ENCODE results near the gene WWC2. TPM values are rescaled to one million over a fixed set of nuclear protein-coding genes. Genes with fewer than 3 reads are reported as not detected.

The WWC2 gene
- total and polyA plus RNA-seq, 4 experiments from 2014 or later = 2.3 to 7.6 (median 5.2) TPM

- DNase-seq = no peak
- no peaks in the 10 kb centered on the region for H3K9me3 Mint-ChIP-seq
- H3K27me3 Mint-ChIP-seq = peaks cover 0 to 3% of the 10 kb centered on the region in 2 donors
- ChIA-PET POLR2A (ENCODE audit: partially characterized antibody) (no interaction called here), CTCF (ENCODE audit: partially characterized antibody) (no interaction called here)
- H3K9me3 ChIP-seq (ENCODE audit: control insufficient read depth in 1 of 2, low read length in 2 of 2) = no peaks in the 10 kb centered on the region
- no peaks in the 10 kb centered on the region for H3K36me3 Mint-ChIP-seq
- H3K4me1 ChIP-seq (ENCODE audit: insufficient read depth, low read length) = no peaks in the 10 kb centered on the region
- H3K27ac Mint-ChIP-seq = peak overlapping the region in 1 of 7 donors; percentile 29
- no peak overlapping the region for H3K4me3 ChIP-seq (ENCODE audit: low read length in 2 of 2)
- intact Hi-C loops (cut with micrococcal nuclease) = no loop called here
- peaks cover 0 to 5% (median under 1%) of the 10 kb centered on the region in 4 donors for H3K4me1 Mint-ChIP-seq
- H3K36me3 ChIP-seq (ENCODE audit: insufficient read depth, low read length) = no peaks in the 10 kb centered on the region
- H3K27me3 ChIP-seq (ENCODE audit: insufficient read depth, low read length) = no peaks in the 10 kb centered on the region
- H3K4me3 Mint-ChIP-seq = no peak overlapping the region
- no peak overlapping the region for H3K27ac ChIP-seq (ENCODE audit: low read depth, low read length)
Measured at GRCh38 chr4:183172881-183173280, 73.8 kb downstream of the WWC2 start.

- ChIA-PET CTCF (ENCODE audit: partially characterized antibody) (no interaction called here), POLR2A (ENCODE audit: partially characterized antibody) (no interaction called here)
- H3K27me3 Mint-ChIP-seq = peaks cover 0 to 3% of the 10 kb centered on the region in 2 donors
- intact Hi-C loops (cut with micrococcal nuclease) = no loop called here
- H3K4me3 Mint-ChIP-seq = no peak overlapping the region
- H3K36me3 ChIP-seq (ENCODE audit: insufficient read depth, low read length) = no peaks in the 10 kb centered on the region
- H3K36me3 Mint-ChIP-seq = no peaks in the 10 kb centered on the region
- no peak overlapping the region for H3K27ac ChIP-seq (ENCODE audit: low read depth, low read length)
- no peaks in the 10 kb centered on the region for H3K9me3 ChIP-seq (ENCODE audit: control insufficient read depth in 1 of 2, low read length in 2 of 2)
- peaks cover 0 to 5% (median under 1%) of the 10 kb centered on the region in 4 donors for H3K4me1 Mint-ChIP-seq
- H3K9me3 Mint-ChIP-seq = no peaks in the 10 kb centered on the region
- DNase-seq = no peak
- H3K27me3 ChIP-seq (ENCODE audit: insufficient read depth, low read length) = no peaks in the 10 kb centered on the region
- H3K4me1 ChIP-seq (ENCODE audit: insufficient read depth, low read length) = no peaks in the 10 kb centered on the region
- no peak overlapping the region for H3K4me3 ChIP-seq (ENCODE audit: low read length in 2 of 2)
- peak overlapping the region in 2 of 7 donors; percentile 20 to 58 for H3K27ac Mint-ChIP-seq
Measured at GRCh38 chr4:183173580-183174526, 74.8 kb downstream of the WWC2 start.

GRCh38 chr4:183175631-183176232 is 76.7 kb downstream of the WWC2 start:
- Mint-ChIP-seq H3K9me3 (no peaks in the 10 kb centered on the region), H3K4me1 (peaks cover 0 to 8% (median 3%) of the 10 kb centered on the region in 4 donors), H3K4me3 (no peak overlapping the region), H3K36me3 (no peaks in the 10 kb centered on the region), H3K27ac (no peak overlapping the region), H3K27me3 (peaks cover 0 to 7% of the 10 kb centered on the region in 2 donors)
- Histone ChIP-seq H3K27me3 (ENCODE audit: insufficient read depth, low read length) (no peaks in the 10 kb centered on the region), H3K4me1 (ENCODE audit: insufficient read depth, low read length) (no peaks in the 10 kb centered on the region), H3K4me3 (ENCODE audit: low read length in 2 of 2) (no peak overlapping the region), H3K9me3 (ENCODE audit: control insufficient read depth in 1 of 2, low read length in 2 of 2) (no peaks in the 10 kb centered on the region), H3K36me3 (ENCODE audit: insufficient read depth, low read length) (no peaks in the 10 kb centered on the region), H3K27ac (ENCODE audit: low read depth, low read length) (no peak overlapping the region)
- POLR2A ChIA-PET (ENCODE audit: partially characterized antibody) = no interaction called here
- intact Hi-C loops (cut with micrococcal nuclease) = no loop called here
- CTCF ChIA-PET (ENCODE audit: partially characterized antibody) = no interaction called here
- DNase-seq = no peak

- intact Hi-C loops (cut with micrococcal nuclease) = no loop called here
- no peak for DNase-seq
- ChIA-PET CTCF (ENCODE audit: partially characterized antibody) (no interaction called here), POLR2A (ENCODE audit: partially characterized antibody) (interaction anchor here (0.6 kb wide), 2 partner anchors 11 to 12 kb away, joined by 3 to 5 read pairs; no protein-coding TSS in a partner anchor)
- Histone ChIP-seq H3K27me3 (ENCODE audit: insufficient read depth, low read length) (no peaks in the 10 kb centered on the region), H3K9me3 (ENCODE audit: control insufficient read depth in 1 of 2, low read length in 2 of 2) (no peaks in the 10 kb centered on the region), H3K36me3 (ENCODE audit: insufficient read depth, low read length) (no peaks in the 10 kb centered on the region), H3K4me1 (ENCODE audit: insufficient read depth, low read length) (no peaks in the 10 kb centered on the region), H3K27ac (ENCODE audit: low read depth, low read length) (no peak overlapping the region), H3K4me3 (ENCODE audit: low read length in 2 of 2) (no peak overlapping the region)
- no peak overlapping the region for H3K4me3 Mint-ChIP-seq
- peaks cover 0 to 5% (median 4%) of the 10 kb centered on the region in 4 donors for H3K4me1 Mint-ChIP-seq
- H3K27me3 Mint-ChIP-seq = peaks cover 0 to 7% of the 10 kb centered on the region in 2 donors
- no peaks in the 10 kb centered on the region for H3K9me3 Mint-ChIP-seq
- no peak overlapping the region for H3K27ac Mint-ChIP-seq
- no peaks in the 10 kb centered on the region for H3K36me3 Mint-ChIP-seq
Measured at GRCh38 chr4:183177001-183177400, 77.9 kb downstream of the WWC2 start.

GRCh38 chr4:183178201-183178600 is 79.1 kb downstream of the WWC2 start:
- no peak overlapping the region for H3K27ac ChIP-seq (ENCODE audit: low read depth, low read length)
- Mint-ChIP-seq H3K36me3 (no peaks in the 10 kb centered on the region), H3K9me3 (peaks cover 0 to under 1% (median 0%) of the 10 kb centered on the region in 8 donors), H3K4me1 (peaks cover 2 to 9% (median 5%) of the 10 kb centered on the region in 4 donors), H3K27ac (no peak overlapping the region), H3K27me3 (peaks cover 2 to 7% of the 10 kb centered on the region in 2 donors), H3K4me3 (no peak overlapping the region)
- CTCF ChIA-PET (ENCODE audit: partially characterized antibody) = interaction anchor here (1.4 kb wide), 1 partner anchor 15 kb away, joined by 4 read pairs; no protein-coding TSS in a partner anchor
- H3K4me3 ChIP-seq (ENCODE audit: low read length in 2 of 2) = no peak overlapping the region
- no peaks in the 10 kb centered on the region for H3K36me3 ChIP-seq (ENCODE audit: insufficient read depth, low read length)
- no peaks in the 10 kb centered on the region for H3K9me3 ChIP-seq (ENCODE audit: control insufficient read depth in 1 of 2, low read length in 2 of 2)
- H3K27me3 ChIP-seq (ENCODE audit: insufficient read depth, low read length) = no peaks in the 10 kb centered on the region
- POLR2A ChIA-PET (ENCODE audit: partially characterized antibody) = no interaction called here
- no peak for DNase-seq
- no peaks in the 10 kb centered on the region for H3K4me1 ChIP-seq (ENCODE audit: insufficient read depth, low read length)
- intact Hi-C loops (cut with micrococcal nuclease) = no loop called here

- H3K9me3 Mint-ChIP-seq = peaks cover 0 to 3% (median 0%) of the 10 kb centered on the region in 8 donors
- H3K27ac ChIP-seq (ENCODE audit: low read depth, low read length) = no peak overlapping the region
- H3K4me1 ChIP-seq (ENCODE audit: insufficient read depth, low read length) = no peaks in the 10 kb centered on the region
- H3K36me3 Mint-ChIP-seq = no peaks in the 10 kb centered on the region
- CTCF ChIA-PET (ENCODE audit: partially characterized antibody) = interaction anchor here (1.0 kb wide), 1 partner anchor 11 kb away, joined by 5 read pairs; no protein-coding TSS in a partner anchor
- peaks cover 2 to 7% of the 10 kb centered on the region in 2 donors for H3K27me3 Mint-ChIP-seq
- no peak for DNase-seq
- H3K4me1 Mint-ChIP-seq = peaks cover 8 to 27% (median 9%) of the 10 kb centered on the region in 4 donors
- no peaks in the 10 kb centered on the region for H3K9me3 ChIP-seq (ENCODE audit: control insufficient read depth in 1 of 2, low read length in 2 of 2)
- intact Hi-C loops (cut with micrococcal nuclease) = loop anchor here (5.0 kb wide), 1 partner anchor 83 kb away; the partner anchor contains the start of gene WWC2
- H3K4me3 ChIP-seq (ENCODE audit: low read length in 2 of 2) = no peak overlapping the region
- no peaks in the 10 kb centered on the region for H3K27me3 ChIP-seq (ENCODE audit: insufficient read depth, low read length)
- H3K4me3 Mint-ChIP-seq = no peak overlapping the region
- POLR2A ChIA-PET (ENCODE audit: partially characterized antibody) = no interaction called here
- no peak overlapping the region for H3K27ac Mint-ChIP-seq
- H3K36me3 ChIP-seq (ENCODE audit: insufficient read depth, low read length) = no peaks in the 10 kb centered on the region
Measured at GRCh38 chr4:183180096-183180495, 81.0 kb downstream of the WWC2 start.

- POLR2A ChIA-PET (ENCODE audit: partially characterized antibody) = no interaction called here
- Histone ChIP-seq H3K27ac (ENCODE audit: low read depth, low read length) (no peak overlapping the region), H3K4me1 (ENCODE audit: insufficient read depth, low read length) (no peaks in the 10 kb centered on the region), H3K27me3 (ENCODE audit: insufficient read depth, low read length) (no peaks in the 10 kb centered on the region), H3K4me3 (ENCODE audit: low read length in 2 of 2) (no peak overlapping the region), H3K36me3 (ENCODE audit: insufficient read depth, low read length) (no peaks in the 10 kb centered on the region), H3K9me3 (ENCODE audit: control insufficient read depth in 1 of 2, low read length in 2 of 2) (no peaks in the 10 kb centered on the region)
- Mint-ChIP-seq H3K4me3 (no peak overlapping the region), H3K36me3 (no peaks in the 10 kb centered on the region), H3K4me1 (peaks cover 8 to 32% (median 11%) of the 10 kb centered on the region in 4 donors), H3K27ac (no peak overlapping the region), H3K27me3 (peaks cover 2 to 7% of the 10 kb centered on the region in 2 donors), H3K9me3 (peaks cover 0 to 3% (median 0%) of the 10 kb centered on the region in 8 donors)
- DNase-seq = no peak
- intact Hi-C loops (cut with micrococcal nuclease) = loop anchor here (5.0 kb wide), 1 partner anchor 83 kb away; the partner anchor contains the start of gene WWC2
- CTCF ChIA-PET (ENCODE audit: partially characterized antibody) = interaction anchor here (1.0 kb wide), 1 partner anchor 11 kb away, joined by 5 read pairs; no protein-coding TSS in a partner anchor
Measured at GRCh38 chr4:183180621-183181020, 81.6 kb downstream of the WWC2 start.

All from CD4-positive, alpha-beta memory T cell (primary cell).